Activated CD4-positive, alpha-beta T cell treated with anti-CD3 and anti-CD28 coated beads for 24 hours (primary cell): ENCODE measurements around the gene PPM1H.
"Not testable (repeated sequence)": the region's sequence is repeated elsewhere in the genome, so short reads cannot be mapped to it uniquely, and the experiment has no call there.

Source experiments
- DNase-seq, 2 donors: peaks; one replicate each; pipeline ENCODE4 v3.0.0-alpha.2; 2020; ENCODE audit warnings: low read depth in 2 of 2

PPM1H gene

GRCh38 chr12:62686938-62687337 is 248.0 kb downstream of the PPM1H start:
- DNase-seq: no peak

- no peak for DNase-seq
Observed at GRCh38 chr12:62684570-62685295, 250.2 kb downstream of the PPM1H start.

GRCh38 chr12:62683776-62684569 is 251.0 kb downstream of the PPM1H start:
- no peak for DNase-seq

GRCh38 chr12:62681306-62681705 is 253.6 kb downstream of the PPM1H start:
- DNase-seq: no peak

- no peak for DNase-seq
Observed at GRCh38 chr12:62679608-62680007, 255.3 kb downstream of the PPM1H start.

GRCh38 chr12:62677355-62677754 is 257.6 kb downstream of the PPM1H start:
- DNase-seq: no peak

GRCh38 chr12:62676521-62677307 is 258.2 kb downstream of the PPM1H start:
- no peak for DNase-seq

- no peak for DNase-seq
Observed at GRCh38 chr12:62673028-62673815, 261.7 kb downstream of the PPM1H start.

- no peak for DNase-seq
Observed at GRCh38 chr12:62670986-62671720, 263.8 kb downstream of the PPM1H start.

- no peak for DNase-seq
Observed at GRCh38 chr12:62668782-62669181, 266.2 kb downstream of the PPM1H start.

- DNase-seq: not testable (repeated sequence)
Observed at GRCh38 chr12:62664951-62665350, 270.0 kb downstream of the PPM1H start.

- DNase-seq: no peak
Observed at GRCh38 chr12:62660756-62661155, 274.2 kb downstream of the PPM1H start.

- no peak for DNase-seq
Observed at GRCh38 chr12:62659453-62660295, 275.3 kb downstream of the PPM1H start.

- DNase-seq: no peak
Observed at GRCh38 chr12:62658910-62659309, 276.0 kb downstream of the PPM1H start.

- no peak for DNase-seq
Observed at GRCh38 chr12:62657363-62657632, 277.7 kb downstream of the PPM1H start.

GRCh38 chr12:62656591-62657362 is 278.2 kb downstream of the PPM1H start:
- no peak for DNase-seq

GRCh38 chr12:62655666-62656151 is 279.2 kb downstream of the PPM1H start:
- DNase-seq: no peak

- no peak for DNase-seq
Observed at GRCh38 chr12:62654326-62655241, 280.4 kb downstream of the PPM1H start.
